ENCODE results near the gene ETHE1.

The ETHE1 gene

GRCh38 chr19:43498233-43498842 is 28.7 kb downstream of the ETHE1 start:
- in situ Hi-C loops (cut with MboI; ENCODE audit: low sequenced_read_pairs): no loop called here

- in situ Hi-C loops (cut with MboI; ENCODE audit: low sequenced_read_pairs): no loop called here
These were observed 30.0 kb downstream of the ETHE1 start for GRCh38 chr19:43496960-43497359.

DNA sequence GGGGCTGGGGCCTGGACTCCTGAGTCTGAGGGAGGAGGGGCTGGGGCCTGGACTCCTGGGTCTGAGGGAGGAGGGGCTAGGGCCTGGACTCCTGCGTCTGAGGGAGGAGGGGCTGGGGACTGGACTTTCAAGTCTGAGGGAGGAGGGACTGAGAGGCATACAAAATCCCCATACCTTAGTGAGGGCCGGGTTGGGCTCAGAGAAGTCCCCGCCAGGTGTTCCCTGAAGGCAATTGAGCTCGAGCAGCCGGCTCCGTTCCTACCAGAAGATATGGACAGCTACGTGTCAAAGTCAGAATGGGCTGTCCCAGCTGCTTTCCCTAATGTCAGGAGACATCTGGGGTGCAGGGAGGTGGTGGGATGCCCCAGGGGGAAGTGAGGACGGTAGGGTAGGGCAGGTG is 31.9 kb downstream of the ETHE1 start:
- in situ Hi-C loops (cut with MboI; ENCODE audit: low sequenced_read_pairs): no loop called here

GRCh38 chr19:43490759-43491158 is 36.2 kb downstream of the ETHE1 start:
- in situ Hi-C loops (cut with MboI; ENCODE audit: low sequenced_read_pairs): no loop called here

DNA sequence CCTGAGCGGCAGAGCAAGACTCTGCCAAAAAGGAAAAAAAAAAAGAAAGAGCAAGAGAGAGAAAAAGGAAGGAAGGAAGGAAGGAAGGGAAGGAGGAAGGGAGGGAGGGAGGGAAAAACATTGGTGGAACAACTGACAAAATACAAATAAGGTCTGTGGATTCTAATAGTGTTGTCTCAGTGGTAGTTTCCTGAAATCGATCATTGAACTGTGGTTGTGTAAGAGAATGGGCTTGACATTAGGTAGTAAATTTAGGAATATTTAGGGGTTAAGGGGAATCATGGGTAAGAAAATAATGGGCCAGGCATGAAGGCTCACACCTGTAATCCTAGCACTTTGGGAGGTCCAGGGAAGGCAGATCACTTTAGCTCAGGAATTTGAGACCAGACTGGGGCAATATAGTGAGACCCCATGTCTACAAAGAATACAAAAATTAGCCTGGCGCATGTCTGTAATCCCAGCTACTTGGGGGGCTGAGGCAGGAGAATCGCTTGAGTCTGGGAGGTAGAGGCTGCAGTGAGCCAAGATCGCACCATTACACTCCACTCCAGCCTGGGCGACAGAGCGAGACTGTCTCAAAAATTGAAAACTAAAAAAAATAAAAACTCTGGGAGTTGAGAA is 36.9 kb downstream of the ETHE1 start:
- in situ Hi-C loops (cut with MboI; ENCODE audit: low sequenced_read_pairs): no loop called here

DNA sequence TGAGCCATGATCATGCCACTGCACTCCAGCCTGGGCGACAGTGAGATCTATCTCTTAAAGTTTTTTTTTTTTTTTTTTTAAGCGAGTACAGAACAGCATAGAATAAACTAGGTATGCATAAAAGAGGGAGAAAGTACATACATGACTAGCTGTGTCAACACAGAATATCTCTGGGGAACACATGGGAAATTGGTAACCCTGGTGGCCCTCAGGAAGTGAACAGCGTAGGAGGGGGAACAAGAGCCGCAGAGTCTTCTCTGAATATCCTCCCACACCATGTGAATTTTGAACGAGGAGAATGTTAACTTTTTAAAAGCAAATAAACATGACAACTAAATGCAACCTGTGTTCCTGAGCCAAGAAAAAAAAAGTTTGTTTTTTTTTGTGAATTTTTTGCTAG is 37.7 kb downstream of the ETHE1 start:
- in situ Hi-C loops (cut with MboI; ENCODE audit: low sequenced_read_pairs): no loop called here

- in situ Hi-C loops (cut with MboI; ENCODE audit: low sequenced_read_pairs): no loop called here
These were observed 38.8 kb downstream of the ETHE1 start for GRCh38 chr19:43488179-43488578.

DNA sequence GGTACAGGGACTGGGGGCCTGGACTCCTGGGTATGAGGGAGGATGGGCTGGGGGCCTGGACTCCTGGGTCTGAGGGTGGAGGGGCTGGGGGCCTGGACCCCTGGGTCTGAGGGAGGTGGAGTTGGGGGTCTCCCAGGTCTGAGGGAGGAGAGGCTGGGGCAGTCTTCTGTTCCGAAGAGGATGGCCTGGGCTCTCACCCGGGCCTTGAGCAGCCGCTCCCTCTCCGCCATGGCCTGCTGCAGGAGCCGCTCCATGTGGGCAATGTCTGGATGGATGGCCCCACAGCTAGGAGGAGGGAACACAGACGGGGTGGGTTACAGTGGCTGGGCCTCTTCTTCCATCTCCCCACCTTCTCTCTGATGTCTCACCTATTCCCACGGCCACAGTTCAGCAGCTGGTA is 40.6 kb downstream of the ETHE1 start:
- in situ Hi-C loops (cut with MboI; ENCODE audit: low sequenced_read_pairs): no loop called here

GRCh38 chr19:43485951-43486350 is 41.0 kb downstream of the ETHE1 start:
- in situ Hi-C loops (cut with MboI; ENCODE audit: low sequenced_read_pairs): no loop called here

DNA sequence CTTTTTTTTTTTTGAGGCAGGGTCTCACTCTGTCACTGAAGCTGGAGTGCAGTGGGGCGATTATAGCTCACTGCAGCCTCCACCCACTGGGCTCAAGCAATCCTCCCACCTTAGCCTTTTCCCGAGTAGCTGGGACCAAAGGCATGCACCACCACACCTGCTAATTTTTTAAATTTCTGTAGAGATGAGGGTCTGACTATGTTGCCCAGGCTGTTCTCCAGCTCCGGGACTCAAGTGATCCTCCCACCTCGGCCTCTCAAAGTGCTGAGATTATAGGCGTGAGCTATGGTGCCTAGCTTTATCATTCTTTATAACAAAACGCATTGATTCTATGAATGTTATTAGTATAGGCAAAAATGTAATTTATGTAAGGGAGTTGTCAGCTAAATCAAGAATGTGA is 43.7 kb downstream of the ETHE1 start:
- in situ Hi-C loops (cut with MboI; ENCODE audit: low sequenced_read_pairs): no loop called here

DNA sequence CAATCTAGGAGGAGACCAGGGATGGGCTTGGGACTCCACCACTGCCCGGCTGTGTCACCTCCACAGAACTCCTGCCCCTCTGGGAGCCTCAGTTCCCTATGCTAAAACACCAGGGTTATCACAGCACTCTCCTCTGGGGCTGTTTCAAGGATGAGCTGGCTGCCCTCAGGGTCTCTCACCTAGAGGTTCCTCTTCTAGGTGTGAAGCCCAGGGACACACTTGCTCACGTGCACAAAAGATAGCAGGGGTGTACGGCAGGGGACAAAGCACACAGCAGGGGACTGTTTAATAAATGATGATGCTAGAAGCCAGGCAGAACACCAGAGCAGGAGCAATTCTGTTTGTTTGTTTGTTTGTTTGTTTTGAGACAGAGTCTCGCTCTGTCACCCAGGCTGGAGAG is 44.8 kb downstream of the ETHE1 start:
- in situ Hi-C loops (cut with MboI; ENCODE audit: low sequenced_read_pairs): no loop called here

DNA sequence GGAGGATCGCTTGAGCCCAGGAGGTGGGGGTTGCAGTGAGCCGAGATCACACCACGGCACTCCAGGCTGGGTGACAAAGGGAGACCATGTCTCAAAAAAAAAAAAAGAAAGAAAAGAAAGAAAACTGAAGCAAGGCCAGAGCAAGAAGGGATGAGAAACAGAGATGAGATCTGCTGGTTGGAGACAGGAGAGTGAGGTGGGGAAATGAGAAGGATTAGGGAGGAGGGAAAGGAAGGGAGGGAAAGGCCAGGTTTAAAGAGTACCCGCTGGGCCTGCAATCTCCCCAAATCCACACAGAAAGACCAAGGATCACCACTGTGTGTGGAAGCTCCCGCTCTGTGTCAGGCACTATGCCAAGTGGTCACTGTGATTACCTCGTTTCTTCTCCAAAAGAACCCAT is 45.3 kb downstream of the ETHE1 start:
- in situ Hi-C loops (cut with MboI; ENCODE audit: low sequenced_read_pairs): no loop called here

GRCh38 chr19:43480574-43480973 is 46.4 kb downstream of the ETHE1 start:
- in situ Hi-C loops (cut with MboI; ENCODE audit: low sequenced_read_pairs): no loop called here

- in situ Hi-C loops (cut with MboI; ENCODE audit: low sequenced_read_pairs): no loop called here
These were observed 46.9 kb downstream of the ETHE1 start for GRCh38 chr19:43479961-43480561.

- in situ Hi-C loops (cut with MboI; ENCODE audit: low sequenced_read_pairs): no loop called here
These were observed 47.8 kb downstream of the ETHE1 start for GRCh38 chr19:43479226-43479625.

DNA sequence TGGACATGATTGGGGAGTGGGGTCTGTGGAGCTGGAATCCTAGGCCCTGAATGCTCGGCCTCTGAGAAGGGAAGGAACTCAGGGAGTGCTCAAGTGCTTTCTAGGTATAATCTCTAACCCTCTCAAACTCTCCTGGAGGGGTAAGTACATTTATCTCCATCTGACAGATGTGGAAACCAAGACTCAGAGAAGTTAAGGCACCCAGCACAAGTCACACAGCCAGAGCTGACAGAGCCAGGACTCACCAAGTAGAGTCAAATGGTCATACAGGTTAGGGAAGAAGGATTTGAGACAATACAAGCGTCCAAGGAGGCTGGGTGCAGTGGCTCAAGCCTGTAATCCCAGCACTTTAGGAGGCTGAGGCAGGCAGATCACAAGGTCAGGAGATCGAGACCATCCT is 48.7 kb downstream of the ETHE1 start:
- in situ Hi-C loops (cut with MboI; ENCODE audit: low sequenced_read_pairs): no loop called here

GRCh38 chr19:43476606-43477005 is 50.4 kb downstream of the ETHE1 start:
- in situ Hi-C loops (cut with MboI; ENCODE audit: low sequenced_read_pairs): no loop called here

DNA sequence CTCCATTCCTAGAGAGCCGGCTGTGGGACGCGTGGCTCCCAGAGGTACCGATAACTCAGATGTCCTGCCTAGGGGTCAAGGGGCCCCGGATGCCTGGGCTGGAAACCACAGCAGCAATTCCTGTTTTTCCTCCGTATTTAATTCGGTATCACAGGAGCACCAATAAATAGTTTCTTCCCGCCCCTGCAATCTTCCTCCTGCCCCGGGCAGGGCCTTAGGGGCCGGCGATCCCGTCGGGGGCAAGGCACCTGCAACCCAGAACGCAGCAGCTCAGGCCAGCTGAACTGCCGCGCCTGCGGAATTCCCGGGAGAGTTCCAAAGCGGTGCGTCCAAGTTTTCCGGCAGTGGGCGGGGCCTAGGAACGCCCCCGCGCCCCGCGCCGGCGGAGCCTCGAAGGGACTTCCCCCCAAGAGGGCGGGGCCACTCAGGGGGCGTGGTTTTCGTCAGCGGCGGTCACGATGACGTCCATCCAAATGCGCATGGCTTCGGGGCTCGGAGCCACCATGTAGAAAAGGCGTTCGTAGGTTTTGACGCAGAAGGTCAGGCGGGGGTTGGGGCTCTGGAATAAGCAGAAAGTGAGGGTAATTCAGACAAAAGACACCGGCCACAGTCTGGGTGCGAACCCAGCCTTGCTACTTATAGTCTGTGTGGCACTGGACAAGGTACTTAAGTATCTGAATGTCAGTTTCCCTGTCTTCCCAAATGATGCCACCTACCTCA is 51.9 kb downstream of the ETHE1 start:
- in situ Hi-C loops (cut with MboI; ENCODE audit: low sequenced_read_pairs): no loop called here

- in situ Hi-C loops (cut with MboI; ENCODE audit: low sequenced_read_pairs): no loop called here
These were observed 52.5 kb downstream of the ETHE1 start for GRCh38 chr19:43474487-43474886.

GRCh38 chr19:43471091-43471490 is 55.9 kb downstream of the ETHE1 start:
- in situ Hi-C loops (cut with MboI; ENCODE audit: low sequenced_read_pairs): no loop called here

DNA sequence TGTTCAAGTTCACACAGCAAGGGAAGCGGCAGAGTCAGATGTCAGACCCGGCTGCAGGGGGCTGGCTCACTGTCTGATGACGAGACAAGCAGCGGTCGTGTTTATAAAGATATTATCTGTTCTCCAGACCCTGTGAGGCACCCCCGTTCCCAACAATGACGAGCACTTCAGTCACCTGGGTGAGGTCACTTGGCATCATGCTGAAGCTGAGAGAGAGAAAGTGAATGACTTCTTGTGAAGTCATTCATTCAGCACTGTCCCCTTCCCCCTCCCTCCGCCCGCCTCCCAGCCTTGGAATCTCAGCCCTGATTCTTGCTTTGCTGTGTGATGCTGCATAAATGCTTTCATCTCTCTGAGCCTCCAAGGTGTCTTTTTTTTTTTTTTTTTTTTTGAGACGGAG is 56.7 kb downstream of the ETHE1 start:
- in situ Hi-C loops (cut with MboI; ENCODE audit: low sequenced_read_pairs): no loop called here

DNA sequence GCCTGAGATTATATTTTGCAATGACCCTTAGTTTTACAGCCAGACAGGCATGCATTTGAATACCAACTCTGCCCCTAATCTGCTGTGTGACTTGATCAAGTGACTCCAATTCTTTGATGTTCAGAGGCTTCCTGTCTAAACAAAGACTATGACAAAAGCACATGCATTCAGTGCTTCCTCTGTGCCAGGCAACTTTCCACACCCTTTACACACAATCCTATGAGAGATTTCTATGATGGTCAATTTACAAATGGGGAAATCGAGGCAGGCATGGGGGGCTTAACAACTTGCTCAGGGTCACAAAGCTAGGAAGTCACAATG is 57.9 kb downstream of the ETHE1 start:
- in situ Hi-C loops (cut with MboI; ENCODE audit: low sequenced_read_pairs): no loop called here
